Activated naive CD4-positive, alpha-beta T cell treated with anti-CD3 and anti-CD28 coated beads for 36 hours (primary cell): ENCODE measurements around the gene WFDC6. TPM values are rescaled to one million over a fixed set of nuclear protein-coding genes. Genes with fewer than 3 reads are reported as not detected.

ENCODE experiments used
- CTCF ChIA-PET: fragments of 350-600 bp; sonication (Branson Sonifier 250); formaldehyde crosslinking; loops from one replicate; lab custom pipeline; 2021; ENCODE audit warnings: antibody characterized with exemption; lab: Charles Lee
- DNase-seq: peaks from one replicate; pipeline ENCODE4 v3.0.0-alpha.2; 2020
- H3K27ac Mint-ChIP-seq: one replicate; pipeline ENCODE4 v1.8.0; 2021; ENCODE audit warnings: mild to moderate bottlenecking, mixed read lengths
- H3K27me3 Mint-ChIP-seq: one replicate; pipeline ENCODE4 v1.8.0; 2021; ENCODE audit warnings: low read depth, mixed read lengths
- H3K36me3 Mint-ChIP-seq: one replicate; pipeline ENCODE4 v1.8.0; 2021; ENCODE audit warnings: low read depth, mixed read lengths
- H3K4me1 Mint-ChIP-seq: one replicate; pipeline ENCODE4 v1.8.0; 2021; ENCODE audit warnings: low read depth, mixed read lengths
- H3K4me3 Mint-ChIP-seq: one replicate; pipeline ENCODE4 v1.8.0; 2021; ENCODE audit warnings: mild to moderate bottlenecking, moderate library complexity, mixed read lengths
- H3K9me3 Mint-ChIP-seq: one replicate; pipeline ENCODE4 v1.8.0; 2021; ENCODE audit warnings: mixed read lengths
- intact Hi-C: fragments of 100-400 bp; cut with micrococcal nuclease; formaldehyde crosslinking; loops from one replicate; pipeline ENCODE4 v1.15.1; 2023
- total RNA-seq, 2 experiments: library from RNA; stranded (reverse); gene quantifications; one replicate each; pipeline ENCODE4 v1.2.3, GENCODE V29; 2021

The WFDC6 gene
- total RNA-seq, 2 experiments from 2014 or later = not detected

DNA sequence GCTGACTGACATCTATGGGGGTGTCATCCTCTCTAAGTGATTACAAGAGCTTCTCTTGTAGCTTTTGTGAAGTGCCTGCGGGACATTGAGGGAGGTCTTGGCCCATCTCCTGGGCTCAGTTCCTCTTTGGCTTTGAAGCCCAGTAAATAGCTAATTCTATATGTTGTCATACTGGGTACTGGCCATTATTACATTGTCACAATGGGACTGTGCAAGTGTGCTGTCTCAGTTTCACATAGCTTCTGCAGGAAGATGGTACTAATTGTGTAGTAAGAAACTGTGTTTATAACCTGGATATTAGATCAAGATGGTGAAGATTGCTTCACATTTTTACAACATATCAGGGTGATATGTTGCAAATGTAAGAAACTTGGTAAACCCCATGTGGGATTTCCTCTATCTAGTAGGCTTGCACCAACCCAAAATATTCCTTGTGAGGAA, 43.8 kb downstream of the WFDC6 start:
- no peak overlapping the region for H3K4me3 Mint-ChIP-seq
- DNase-seq = no peak
- CTCF ChIA-PET = interaction anchor here (0.9 kb wide), 1 partner anchor 134 kb away, joined by 3 read pairs; the partner anchor contains the start of gene WFDC10A
- H3K27me3 Mint-ChIP-seq = peaks cover 18% of the 10 kb centered on the region
- intact Hi-C loops = loop anchor here (10.0 kb wide), 1 partner anchor 61 kb away; no protein-coding TSS in a partner anchor
- no peaks in the 10 kb centered on the region for H3K36me3 Mint-ChIP-seq
- no peak overlapping the region for H3K27ac Mint-ChIP-seq
- no peaks in the 10 kb centered on the region for H3K9me3 Mint-ChIP-seq
- no peaks in the 10 kb centered on the region for H3K4me1 Mint-ChIP-seq

DNA sequence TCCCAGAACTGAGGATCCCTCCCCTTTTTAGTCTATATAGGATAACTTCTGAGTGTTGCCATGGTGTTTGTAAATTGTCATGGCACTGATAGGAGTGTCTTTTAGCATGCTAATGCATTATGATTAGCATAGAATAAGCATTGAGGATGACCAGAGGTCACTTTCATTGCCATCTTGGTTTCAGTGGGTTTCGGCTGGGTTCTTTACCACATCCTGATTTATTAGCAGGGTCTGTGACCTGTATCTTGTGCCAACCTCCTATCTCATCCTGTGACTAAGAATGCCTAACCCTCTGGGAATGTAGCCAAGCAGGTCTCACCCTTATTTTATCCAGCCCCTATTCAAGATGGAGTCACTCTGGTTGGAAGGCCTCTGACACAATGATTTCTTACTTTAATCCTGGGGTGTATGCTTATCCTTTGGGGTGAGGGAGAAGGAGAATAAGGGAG, 50.2 kb downstream of the WFDC6 start:
- intact Hi-C loops = no loop called here
- CTCF ChIA-PET = interaction anchor here (0.6 kb wide), 1 partner anchor 622 kb away, joined by 5 read pairs; no protein-coding TSS in a partner anchor
- no peak overlapping the region for H3K4me3 Mint-ChIP-seq
- DNase-seq = no peak
- H3K4me1 Mint-ChIP-seq = no peaks in the 10 kb centered on the region
- no peak overlapping the region for H3K27ac Mint-ChIP-seq
- no peaks in the 10 kb centered on the region for H3K36me3 Mint-ChIP-seq
- no peaks in the 10 kb centered on the region for H3K9me3 Mint-ChIP-seq
- H3K27me3 Mint-ChIP-seq = peaks cover 17% of the 10 kb centered on the region

DNA sequence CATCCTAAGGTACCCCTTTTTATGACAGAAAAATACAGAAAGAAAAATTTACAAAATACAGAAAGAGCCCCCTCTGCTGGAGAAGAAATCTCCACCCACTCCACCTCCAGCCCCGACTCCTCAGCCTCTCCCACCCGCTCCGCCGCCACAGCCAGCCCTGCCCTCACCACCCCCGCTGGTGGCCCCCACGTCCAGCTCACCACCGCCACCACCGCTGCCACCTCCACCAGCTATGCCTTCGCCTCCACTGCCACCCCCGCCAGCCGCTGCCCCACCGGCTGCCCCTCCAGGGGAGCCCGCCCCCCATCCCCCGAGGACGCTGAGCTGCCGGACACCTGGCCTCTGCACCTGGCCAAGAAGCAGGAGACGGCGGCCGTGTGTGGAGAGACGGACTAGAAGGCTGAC, 52.0 kb downstream of the WFDC6 start:
- CTCF ChIA-PET = no interaction called here
- Mint-ChIP-seq H3K36me3 (no peaks in the 10 kb centered on the region), H3K4me3 (no peak overlapping the region), H3K9me3 (no peaks in the 10 kb centered on the region), H3K27ac (no peak overlapping the region), H3K27me3 (peaks cover 15% of the 10 kb centered on the region), H3K4me1 (no peaks in the 10 kb centered on the region)
- DNase-seq = no peak
- intact Hi-C loops = no loop called here

DNA sequence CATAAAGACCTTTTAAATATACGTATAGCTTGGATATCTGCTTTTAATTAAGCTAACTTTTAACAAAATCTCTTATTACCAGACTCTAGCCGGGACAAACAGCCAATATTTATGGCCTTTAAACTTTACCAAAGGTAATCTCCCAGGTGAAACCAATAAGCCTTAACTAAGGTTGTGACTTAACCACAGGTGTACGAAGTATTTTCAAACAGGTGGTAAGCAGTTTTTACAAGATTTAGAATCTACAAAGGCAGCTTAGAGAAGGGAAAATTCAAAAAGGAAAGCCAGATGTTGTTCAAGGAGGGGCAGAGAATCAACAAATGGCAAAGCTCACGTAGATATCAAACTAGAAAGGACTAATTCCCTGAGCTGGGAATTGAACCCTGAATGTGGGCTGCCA, 53.9 kb downstream of the WFDC6 start:
- Mint-ChIP-seq H3K27me3 (peaks cover 17% of the 10 kb centered on the region), H3K4me3 (no peak overlapping the region), H3K27ac (no peak overlapping the region), H3K36me3 (no peaks in the 10 kb centered on the region), H3K9me3 (no peaks in the 10 kb centered on the region), H3K4me1 (no peaks in the 10 kb centered on the region)
- intact Hi-C loops = no loop called here
- CTCF ChIA-PET = interaction anchor here (0.6 to 1.7 kb wide), 4 partner anchors 37 to 286 kb away, joined by 3 to 6 read pairs (median 4); no protein-coding TSS in a partner anchor
- no peak for DNase-seq

DNA sequence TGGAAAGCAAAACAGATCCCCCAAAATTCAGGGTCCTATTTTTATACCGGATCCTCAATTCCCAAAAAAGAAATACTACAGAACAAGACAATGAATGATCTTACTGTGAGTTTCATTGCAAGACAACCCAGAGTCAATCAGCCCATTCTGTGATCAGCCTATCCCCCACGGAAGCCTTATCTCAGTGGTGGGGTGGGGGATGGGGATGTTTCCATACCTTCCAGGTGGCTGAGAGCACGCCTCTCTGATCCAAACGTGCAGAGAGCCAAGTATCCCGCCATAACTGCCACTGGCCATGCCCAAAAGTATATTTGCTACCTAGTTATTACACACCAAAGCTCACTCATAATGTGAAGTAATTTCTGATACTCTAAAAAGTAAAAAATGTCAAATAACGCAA, 54.6 kb downstream of the WFDC6 start:
- Mint-ChIP-seq H3K27me3 (peaks cover 20% of the 10 kb centered on the region), H3K9me3 (no peaks in the 10 kb centered on the region), H3K4me1 (no peaks in the 10 kb centered on the region), H3K27ac (no peak overlapping the region), H3K4me3 (no peak overlapping the region), H3K36me3 (no peaks in the 10 kb centered on the region)
- CTCF ChIA-PET = interaction anchor here (0.6 to 1.7 kb wide), 2 partner anchors 165 to 287 kb away, joined by 3 to 6 read pairs; no protein-coding TSS in a partner anchor
- DNase-seq = no peak
- intact Hi-C loops = no loop called here

Other genes starting within 250 kb of the WFDC6 start
- not detected for gene RBPJL, start 232.6 kb downstream of the WFDC6 start, total RNA-seq
- gene MATN4, start 231.2 kb downstream of the WFDC6 start, total RNA-seq = 1 to 10 TPM; 1.0 to 1.5 TPM
- gene SDC4, start 191.1 kb downstream of the WFDC6 start, total RNA-seq = 10 to 100 TPM; 28.4 to 31.4 TPM
- 10 to 100 TPM; 24.0 to 26.0 TPM for gene SYS1, start 176.3 kb downstream of the WFDC6 start, total RNA-seq
- 1 to 10 TPM in 1 of 2 experiments, under 1 TPM in 1; 0.59 to 1.0 TPM for gene TP53TG5, start 161.2 kb downstream of the WFDC6 start, total RNA-seq
- 10 to 100 TPM; 55.3 to 56.7 TPM for gene DBNDD2, start 131.2 kb downstream of the WFDC6 start, total RNA-seq
- gene PIGT, start 123.3 kb downstream of the WFDC6 start, total RNA-seq = 10 to 100 TPM; 37.7 to 43.8 TPM
- gene WFDC2, start 69.7 kb downstream of the WFDC6 start, total RNA-seq = 1 to 10 TPM in 1 of 2 experiments, under 1 TPM in 1; 0.83 to 1.0 TPM
- gene SPINT3, start 23.9 kb downstream of the WFDC6 start, total RNA-seq = not detected
- not detected for gene EPPIN, start 7.9 kb upstream of the WFDC6 start, total RNA-seq
- gene WFDC8, start 39.8 kb upstream of the WFDC6 start, total RNA-seq = not detected
- not detected for gene WFDC10A, start 90.3 kb upstream of the WFDC6 start, total RNA-seq
- gene WFDC9, start 91.8 kb upstream of the WFDC6 start, total RNA-seq = not detected
- not detected for gene WFDC11, start 130.8 kb upstream of the WFDC6 start, total RNA-seq
- gene WFDC13, start 162.6 kb upstream of the WFDC6 start, total RNA-seq = not detected
- gene WFDC10B, start 165.5 kb upstream of the WFDC6 start, total RNA-seq = not detected
- not detected for gene SPINT4, start 182.9 kb upstream of the WFDC6 start, total RNA-seq